ENCODE measurements around the gene CRACR2B.

The CRACR2B gene

DNA sequence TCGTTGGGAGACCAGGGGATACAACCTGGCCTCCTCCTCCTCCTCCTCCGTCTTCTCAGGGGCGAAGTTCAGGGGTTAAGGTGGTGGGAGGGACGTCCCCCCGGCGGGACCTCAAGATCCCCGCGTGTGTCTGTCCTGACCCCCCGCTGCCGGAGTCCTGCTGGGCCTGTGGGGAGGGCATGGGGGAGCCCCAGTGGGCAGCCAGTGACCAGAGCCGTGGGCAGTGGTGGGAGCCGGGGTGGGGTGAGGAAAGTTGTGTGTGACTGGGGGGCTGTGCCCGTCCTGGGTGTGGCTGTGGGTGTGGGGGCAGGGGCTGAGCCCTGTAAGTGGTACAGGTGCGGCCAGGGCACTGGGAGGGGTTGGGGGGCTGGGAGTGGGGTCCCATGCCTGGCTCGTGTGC, 25.0 kb downstream of the CRACR2B start:
- FAIRE-seq (no peak), DNase-seq (ENCODE audit: low spot score) (no peak)

DNA sequence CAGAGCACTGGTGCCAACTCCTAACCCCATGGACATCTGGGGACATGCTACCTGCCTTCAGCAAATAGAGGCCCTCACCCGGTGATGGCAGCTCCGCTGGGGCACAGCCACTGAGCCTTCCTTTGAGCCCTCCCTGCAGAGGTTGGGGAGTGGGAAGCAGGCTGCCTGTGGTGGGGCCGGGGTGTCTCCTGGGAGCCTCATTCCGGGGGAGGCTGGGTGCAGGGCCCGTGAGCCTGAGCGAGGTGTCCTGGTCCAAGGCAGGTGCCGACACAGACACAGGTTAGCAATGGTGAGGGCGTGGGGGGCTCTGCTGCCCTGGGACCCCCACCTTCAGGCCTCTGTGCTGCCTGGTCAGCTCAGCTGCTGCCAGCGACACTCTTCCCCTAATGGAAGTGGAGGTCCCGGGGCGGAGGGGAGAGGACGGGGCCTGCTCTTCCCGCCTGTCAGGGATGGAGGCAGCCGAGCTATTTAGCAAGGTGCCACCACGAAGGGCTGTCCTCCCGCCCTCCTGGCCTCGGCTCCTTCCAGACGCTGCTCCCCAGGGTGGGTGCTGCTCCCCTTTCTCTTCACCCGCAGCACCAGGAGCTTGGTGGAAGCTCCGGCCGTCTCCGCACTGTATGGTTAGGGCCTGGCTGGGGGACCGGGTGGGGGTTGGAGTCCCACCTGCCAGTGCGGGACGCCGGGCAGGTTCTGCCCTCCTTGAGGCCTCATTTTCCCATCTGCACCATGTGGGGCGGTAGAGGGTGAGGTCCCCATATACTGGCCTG, 26.1 kb downstream of the CRACR2B start:
- DNase-seq (ENCODE audit: low spot score): no peak
- FAIRE-seq: no peak

DNA sequence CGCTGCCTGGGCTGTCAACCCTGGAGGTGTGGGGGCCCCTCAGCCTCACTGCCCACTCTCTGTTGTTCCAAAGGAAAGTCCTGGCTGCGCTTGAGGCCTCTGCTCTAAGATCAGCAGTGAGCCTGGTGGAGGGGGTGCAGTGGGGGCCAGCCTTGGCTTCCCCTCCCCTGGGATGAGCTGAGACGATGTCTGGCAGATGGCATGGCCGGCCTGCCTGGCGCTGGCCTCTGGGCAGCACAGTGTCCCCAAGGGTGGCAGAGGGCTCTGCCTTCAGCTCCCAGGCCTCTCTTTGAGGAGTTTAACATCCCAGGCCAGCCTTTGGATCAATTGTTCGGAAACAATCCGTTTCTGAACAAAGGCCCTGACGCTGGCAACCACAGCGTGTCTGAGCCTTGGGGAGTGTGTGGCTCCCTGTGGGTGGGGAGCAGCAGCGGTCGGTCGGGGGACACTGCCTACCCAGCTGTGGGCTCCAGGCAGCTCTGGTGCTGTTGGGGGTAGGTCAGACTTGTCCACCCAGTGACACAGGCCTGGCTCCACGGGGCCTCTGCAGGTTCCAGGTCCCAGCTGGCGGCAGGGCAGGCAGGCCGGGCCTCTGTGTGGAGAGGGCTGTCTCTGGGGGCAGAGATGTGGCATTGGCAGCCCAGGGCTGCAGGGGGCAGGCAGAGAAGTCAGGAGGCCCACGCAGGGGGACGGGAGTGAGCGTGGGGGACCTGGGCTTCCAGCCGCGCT, 27.0 kb downstream of the CRACR2B start:
- FAIRE-seq: no peak
- no peak for DNase-seq (ENCODE audit: low spot score)

DNA sequence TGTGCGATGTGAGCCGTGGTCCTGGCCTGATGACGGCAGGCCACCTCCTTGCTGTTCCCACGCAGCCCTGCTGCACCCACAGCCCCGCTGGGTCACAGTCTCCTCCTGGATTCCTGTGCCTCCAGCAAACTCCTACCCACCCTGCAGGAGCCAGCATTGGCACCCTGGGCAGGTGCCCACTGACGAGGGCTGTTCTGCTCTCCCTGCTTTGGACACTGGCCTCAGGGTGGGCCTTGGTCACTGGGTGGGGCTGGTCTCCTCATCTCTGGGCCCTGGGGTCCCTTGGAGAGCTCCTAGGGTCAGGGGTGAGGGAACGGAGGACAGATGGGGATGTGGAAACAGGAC, 27.6 kb downstream of the CRACR2B start:
- FAIRE-seq: no peak
- no peak for DNase-seq (ENCODE audit: low spot score)

DNA sequence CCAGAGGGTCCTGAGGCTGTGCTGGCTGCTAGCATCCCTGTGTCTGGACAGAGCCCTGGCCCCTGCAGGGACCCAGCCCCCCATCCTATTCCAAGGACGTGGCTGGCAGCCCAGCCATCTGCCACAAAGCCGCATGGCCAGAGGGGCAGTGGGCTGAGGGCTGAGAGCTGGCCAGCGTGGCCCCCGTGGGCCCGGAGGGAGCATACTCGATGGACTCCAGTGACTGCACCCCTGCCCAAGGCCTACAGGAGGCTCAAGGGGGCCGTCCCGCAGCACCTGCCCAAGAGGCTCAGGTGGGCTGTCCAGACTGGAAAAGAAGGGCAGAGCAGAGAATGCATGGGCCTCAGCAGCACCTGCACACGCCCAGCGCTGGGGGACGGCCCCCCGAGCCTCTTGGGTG, 28.1 kb downstream of the CRACR2B start:
- FAIRE-seq: no peak
- DNase-seq (ENCODE audit: low spot score): no peak

DNA sequence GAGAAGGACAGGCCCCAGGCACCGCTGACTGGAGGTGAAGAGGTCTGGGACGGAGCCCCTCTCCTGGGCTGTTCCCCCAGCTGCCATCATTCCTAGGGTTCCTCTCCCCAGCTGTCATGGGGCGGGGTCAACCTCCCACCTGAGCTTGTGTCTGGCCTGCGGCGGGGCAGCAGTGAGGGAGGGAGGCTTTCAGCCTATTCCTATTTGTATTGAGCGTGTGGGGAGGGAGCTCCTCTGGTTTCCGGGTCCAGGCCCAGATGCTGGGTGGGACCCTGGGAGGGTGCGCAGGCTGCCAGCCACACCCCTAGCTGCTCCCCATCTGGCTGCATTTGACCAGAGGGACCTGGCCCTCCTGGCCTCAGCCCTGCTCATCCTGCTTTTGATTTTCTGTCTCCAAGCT, 28.7 kb downstream of the CRACR2B start:
- FAIRE-seq (no peak), DNase-seq (ENCODE audit: low spot score) (no peak)

DNA sequence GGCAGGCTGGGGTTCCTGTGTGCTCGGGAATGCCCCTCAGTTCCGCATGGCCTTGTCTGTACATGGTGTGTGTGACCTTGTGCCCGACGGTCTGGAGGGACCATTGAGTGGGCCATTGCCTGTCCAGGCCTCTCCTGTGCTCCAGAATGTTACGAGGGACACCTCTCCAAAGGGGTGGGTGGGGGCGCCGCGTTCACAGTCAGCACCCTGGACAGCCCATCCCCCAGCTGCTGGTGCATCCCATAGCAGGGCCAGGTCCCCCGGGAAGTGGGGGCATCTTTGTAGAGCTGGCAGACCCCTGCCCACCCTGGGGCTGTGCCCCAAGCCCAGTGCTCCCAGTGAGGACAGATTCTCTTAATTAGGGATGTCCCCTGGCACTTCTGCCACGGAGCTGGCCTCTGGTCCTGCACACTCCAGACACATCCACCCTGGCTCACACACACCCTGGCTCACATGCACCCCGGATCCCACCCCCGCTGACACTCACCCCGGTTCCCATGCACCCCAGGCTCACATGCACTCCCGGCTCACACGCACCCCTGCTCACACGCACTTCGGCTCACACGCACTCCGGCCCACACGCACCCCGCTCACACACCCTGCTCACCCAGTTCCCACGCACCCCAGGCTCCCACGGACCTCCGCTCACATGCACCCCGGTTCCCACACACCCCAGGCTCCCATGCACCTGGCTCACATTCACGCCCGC, 30.5 kb downstream of the CRACR2B start:
- FAIRE-seq (no peak), DNase-seq (ENCODE audit: low spot score) (no peak)

DNA sequence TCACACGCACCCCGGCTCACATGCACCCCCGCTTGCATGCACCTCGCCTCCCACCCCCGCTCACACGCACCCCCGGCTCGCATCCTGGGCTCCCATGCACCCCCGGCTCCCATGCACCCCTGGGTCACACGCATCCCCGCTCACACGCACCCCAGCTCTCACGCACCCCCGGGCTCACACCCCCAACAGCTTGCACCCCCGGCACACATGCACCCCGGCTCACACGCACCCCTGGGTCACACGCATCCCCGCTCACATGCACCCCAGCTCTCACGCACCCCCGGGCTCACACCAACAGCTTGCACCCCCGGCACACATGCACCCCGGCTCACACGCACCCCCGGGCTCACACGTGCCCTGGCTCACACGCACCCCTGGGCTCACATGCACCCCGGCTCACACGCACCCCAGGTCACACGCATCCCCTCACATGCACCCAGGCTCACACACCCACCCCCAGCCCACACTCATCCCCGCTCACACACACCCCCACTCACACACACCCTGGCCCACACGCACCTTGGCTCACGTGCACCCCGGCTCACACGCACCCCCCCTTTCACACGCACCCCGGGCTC, 31.1 kb downstream of the CRACR2B start:
- FAIRE-seq (no peak), DNase-seq (ENCODE audit: low spot score) (no peak)

DNA sequence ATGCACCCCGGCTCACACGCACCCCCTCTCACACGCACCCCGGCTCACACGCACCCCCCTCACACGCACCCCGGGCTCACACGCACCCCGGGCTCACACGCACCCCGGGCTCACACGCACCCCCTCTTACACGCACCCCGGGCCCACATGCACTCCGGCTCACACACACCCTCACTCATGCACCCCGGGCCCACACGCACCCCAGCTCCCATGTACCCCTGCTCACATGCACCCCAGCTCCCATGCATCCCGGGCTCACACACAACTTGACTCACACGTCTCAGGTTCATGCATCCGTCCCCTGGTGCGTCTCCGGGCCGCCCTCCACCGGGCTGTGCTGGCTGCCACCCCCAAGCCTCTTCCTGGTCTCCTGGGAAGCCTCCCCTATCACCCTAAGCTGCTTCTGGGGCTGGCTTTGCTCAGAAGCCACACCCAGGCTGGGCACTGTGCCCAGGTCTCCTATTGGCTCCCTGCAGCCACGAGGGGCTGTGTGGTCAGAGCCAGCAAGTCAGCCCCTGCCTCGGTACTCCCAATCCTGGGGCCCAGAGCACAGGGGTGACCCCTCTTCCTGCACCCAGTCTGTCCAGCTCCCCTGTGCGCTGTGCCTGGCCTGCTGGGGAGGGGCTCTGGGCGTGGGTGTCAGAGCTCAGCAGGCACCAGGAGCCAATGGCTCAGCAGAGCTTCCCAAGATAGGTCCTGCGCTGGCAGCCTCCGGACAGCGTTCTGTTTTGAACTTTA, 31.8 kb downstream of the CRACR2B start:
- FAIRE-seq (no peak), DNase-seq (ENCODE audit: low spot score) (no peak)

DNA sequence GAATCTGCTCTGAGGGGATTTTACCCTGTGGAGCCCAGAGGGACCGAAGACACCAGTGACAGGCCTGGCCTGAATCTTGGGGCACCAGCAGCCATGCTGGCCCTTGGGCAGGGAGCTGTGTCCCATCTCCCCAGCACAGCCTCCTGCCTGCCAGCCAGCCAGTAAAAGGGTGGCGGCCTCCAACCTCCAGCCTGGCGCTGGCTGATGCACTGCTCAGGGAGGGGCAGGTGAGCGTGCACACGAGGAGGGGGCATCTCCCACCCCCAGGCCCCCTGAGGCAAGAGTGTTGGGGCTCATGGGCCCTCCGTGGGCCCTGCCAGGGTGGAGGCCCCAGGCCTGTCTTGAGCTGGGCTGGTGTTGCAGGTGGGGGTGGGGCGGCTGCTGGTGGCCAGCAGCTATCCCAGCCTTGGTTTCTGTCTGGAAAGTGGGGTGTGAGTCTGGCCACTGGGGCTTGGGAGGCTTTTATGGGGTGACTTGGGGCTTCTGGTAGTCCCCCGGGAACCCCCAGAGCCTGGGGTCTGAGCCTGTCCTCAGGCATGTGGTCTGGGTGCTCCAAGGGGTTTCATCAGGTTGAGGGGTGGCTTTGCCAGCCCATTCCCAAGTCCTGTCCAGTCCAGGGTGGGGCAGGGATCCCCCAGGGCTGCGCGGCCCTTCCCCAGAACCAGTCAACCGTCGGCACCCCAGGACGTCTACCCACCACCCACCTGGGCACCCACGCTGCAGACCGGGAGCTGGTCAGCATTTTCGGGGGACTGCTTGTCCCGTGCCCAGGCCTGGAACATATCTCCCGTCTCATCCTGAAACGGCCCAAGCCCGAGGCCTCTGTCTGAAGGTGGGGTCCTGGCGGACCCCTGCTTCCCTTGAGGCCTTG, 32.8 kb downstream of the CRACR2B start:
- no peak for DNase-seq (ENCODE audit: low spot score)
- FAIRE-seq: no peak

DNA sequence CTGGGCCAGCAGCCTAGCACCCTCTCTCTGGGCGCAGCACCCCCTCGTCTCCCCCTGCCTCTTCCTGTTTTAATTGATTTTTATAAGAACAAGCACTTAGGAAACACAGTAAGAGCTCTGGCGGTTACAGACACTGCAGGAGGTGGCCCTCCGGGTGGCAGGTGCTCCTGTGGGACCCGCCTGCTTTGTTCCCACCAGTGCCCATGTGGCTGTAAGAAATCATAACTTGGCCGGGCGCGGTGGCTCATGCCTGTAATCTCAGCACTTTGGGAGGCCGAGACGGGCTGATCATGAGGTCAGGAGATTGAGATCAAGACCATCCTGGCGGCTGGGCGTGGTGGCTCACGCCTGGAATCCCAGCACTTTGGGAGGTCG, 33.4 kb downstream of the CRACR2B start:
- FAIRE-seq: no peak
- DNase-seq (ENCODE audit: low spot score): no peak

DNA sequence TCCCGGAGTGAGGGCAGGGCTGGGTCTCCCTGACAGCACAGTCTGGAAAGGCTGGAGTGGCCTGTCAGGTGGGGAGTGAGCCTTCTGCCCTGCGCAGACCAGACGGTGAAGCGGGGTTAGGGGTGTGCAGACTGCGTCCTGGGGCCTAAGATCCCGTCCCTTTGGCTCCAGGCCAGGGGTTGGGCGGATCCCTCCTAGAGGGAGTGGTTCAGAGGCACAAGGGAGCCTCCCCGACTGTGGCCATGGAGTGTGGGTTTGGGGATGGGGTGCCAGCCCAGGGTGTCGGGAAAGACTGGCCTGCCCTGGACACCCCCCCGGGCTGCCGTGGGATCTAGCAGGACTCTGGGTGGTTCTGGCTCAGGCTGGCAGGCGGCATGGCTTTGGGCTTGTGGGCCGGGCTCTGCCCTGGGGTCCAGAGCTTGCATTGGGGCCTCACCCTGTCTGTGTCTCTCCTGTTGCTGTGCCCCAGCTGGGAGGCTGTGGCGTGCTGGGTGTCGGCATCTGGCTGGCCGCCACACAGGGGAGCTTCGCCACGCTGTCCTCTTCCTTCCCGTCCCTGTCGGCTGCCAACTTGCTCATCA, 34.5 kb downstream of the CRACR2B start:
- FAIRE-seq: no peak
- DNase-seq (ENCODE audit: low spot score): no peak

DNA sequence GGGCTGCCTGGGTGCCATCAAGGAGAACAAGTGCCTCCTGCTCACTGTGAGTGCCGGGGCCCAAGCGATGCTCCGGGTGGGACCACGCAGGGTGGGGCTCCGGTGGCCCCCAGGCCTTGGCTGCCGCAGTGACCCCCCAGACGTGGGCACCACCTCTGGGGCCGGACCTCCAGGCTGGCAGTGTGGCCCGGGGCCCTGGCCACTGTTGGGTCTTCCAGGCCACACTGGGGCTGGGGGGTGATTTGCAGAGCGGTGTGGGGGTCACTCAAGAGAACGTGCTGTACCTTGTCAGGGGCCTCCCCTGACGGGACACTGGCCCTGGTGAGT, 34.9 kb downstream of the CRACR2B start:
- FAIRE-seq (no peak), DNase-seq (ENCODE audit: low spot score) (no peak)

DNA sequence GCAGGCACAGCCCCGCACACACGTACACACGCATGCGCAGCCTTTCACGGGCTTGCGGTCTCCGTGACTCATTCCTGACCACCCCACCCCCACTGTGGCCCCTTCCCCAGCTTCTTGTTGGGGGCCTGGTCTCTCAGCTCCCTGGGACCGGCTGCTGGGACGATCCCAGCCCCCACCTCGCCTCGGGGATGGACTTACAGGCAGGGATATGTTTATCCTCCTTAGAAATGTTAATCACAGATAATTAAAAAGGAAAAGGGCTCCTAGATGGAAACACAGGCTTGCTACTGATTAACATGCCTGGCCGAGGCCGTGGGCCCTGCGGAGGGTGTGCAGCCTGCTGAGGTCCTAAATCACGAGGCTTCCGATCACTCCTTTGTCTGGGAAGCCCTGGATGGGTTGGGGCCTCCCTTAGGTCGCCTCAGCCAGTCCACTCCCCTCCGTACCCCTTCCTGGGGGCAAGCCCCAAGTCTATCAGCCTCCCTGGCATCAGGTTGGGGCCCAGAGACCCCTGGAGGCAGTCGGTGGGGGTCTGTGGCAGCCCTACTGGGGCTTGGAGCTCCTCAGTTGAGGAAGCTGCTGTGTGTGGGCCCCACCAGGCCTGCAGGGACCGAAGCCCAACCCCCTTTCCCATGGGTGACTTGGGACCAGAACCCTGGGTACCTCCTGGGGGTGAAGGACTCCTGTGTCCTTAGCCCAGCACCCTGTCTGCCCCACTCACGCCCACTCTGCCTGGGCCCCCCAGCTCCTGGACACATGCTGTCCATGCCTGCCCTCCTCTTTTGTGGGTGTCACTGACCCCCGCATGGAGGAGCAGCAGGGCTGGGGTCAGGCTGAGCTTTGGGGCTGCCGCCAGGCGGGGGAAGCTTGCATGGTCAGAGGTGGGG, 35.5 kb downstream of the CRACR2B start:
- FAIRE-seq (no peak), DNase-seq (ENCODE audit: low spot score) (no peak)

DNA sequence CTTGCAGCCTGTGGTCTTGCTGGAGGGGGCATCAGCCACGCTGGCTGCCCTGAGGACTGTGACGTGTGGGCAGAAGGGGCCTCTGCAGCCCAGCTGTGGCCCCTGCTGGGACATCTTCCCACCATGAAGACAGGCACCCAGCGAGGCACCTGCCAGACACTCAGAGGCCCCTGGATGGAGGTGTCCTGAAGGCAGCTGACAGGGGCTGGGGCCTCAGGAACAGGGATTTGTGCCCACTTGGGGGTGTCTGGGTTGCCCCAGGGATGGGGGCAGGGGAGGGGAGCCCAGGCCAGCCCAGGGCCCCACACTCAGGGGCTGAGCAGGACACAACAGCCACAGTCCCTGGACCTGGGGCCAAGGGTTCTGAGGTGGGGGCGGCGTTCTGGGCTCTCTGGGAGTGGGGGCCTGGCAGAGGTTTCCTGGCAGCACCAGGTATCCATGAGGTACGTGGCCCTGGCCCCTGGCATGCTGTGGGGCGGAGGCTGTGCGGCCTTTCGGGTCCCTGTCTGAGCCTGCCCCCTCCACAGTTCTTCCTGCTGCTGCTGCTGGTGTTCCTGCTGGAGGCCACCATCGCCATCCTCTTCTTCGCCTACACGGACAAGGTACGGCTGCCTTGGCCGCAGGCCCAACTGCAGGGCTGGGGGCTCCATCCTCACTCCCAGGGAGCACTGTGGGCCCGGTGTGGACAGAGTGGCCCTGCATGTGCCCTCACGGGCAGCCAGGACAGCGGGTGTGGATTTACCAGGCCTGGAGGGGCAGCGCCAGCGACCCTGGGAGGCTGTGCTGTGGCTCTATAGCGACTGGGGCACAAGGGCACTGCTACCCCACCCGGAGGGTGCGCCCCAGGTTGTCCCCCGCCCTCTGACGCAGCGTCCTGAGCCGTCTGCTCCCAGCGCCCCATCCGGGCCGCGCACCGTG, 36.5 kb downstream of the CRACR2B start:
- no peak for FAIRE-seq
- DNase-seq (ENCODE audit: low spot score): no peak

DNA sequence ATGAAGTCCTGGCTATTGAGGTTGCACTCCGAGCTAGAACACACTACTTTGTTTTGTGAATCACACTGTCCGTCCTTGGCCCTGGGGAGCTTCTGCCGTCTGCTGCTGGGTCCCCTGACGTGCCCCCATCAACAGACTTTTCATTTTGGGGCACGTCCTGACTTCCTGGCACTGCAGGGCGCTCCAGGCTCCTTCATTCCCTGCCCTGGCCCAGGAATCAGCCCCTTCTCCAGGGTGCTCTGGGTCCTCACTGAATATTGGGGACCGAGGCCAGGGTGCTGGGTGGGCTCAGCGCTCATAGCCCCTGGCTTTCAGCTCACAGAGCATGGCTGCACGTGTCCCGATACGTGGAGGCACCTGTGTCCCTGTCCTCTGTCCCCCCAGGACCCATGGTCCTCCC, 37.2 kb downstream of the CRACR2B start:
- FAIRE-seq (no peak), DNase-seq (ENCODE audit: low spot score) (no peak)

DNA sequence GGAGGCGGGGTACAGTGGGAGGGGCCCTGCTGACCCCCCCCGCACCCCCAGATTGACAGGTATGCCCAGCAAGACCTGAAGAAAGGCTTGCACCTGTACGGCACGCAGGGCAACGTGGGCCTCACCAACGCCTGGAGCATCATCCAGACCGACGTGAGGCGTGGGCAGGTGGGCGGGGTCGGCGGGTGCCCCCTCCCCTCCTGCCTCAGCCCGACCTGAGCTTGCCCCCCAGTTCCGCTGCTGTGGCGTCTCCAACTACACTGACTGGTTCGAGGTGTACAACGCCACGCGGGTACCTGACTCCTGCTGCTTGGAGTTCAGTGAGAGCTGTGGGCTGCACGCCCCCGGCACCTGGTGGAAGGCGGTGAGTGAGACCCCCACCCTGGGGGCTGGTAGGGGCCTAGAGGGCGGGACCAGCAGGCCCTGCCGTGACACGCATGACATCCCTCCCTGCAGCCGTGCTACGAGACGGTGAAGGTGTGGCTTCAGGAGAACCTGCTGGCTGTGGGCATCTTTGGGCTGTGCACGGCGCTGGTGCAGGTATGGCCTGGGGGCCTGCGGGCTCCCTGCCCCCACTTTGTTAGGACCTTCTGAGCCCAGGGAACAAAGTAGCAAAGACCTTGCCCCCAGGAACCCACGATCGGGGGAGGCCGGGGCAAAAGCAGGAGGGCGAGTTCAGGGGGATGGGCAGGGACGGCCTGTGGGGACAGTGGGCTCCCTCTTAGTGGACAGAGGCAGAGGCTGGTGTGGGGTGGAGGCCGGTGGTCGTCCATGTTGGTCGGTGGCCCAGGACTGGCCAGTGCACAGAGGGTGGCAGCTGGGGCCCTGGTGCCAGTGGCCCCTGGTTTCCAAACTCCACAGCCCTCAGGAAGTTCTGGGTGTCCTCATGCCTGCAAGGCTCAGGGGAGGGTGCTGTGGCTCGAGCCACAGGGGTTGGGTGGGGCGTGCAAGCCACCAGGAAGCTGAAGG, 38.0 kb downstream of the CRACR2B start:
- no peak for DNase-seq (ENCODE audit: low spot score)

More for the DNA sequence above, 38.0 kb downstream of the CRACR2B start:
- FAIRE-seq: no peak
